ENCODE results near the gene TNNC2. TPM values are rescaled to one million over a fixed set of nuclear protein-coding genes. Genes with fewer than 3 reads are reported as not detected.

TNNC2 gene
- polyA plus RNA-seq, 1 experiment, result 0.60 TPM

- TF ChIP-seq CTCF (IDR thresholded peaks at IDR 0.05; ENCODE audit: insufficient read depth, low read depth, low read length), result no peak
- ChIA-PET POLR2A (no interaction called here), CTCF (interaction anchor here (1.2 kb wide), 1 partner anchor 116 kb away, joined by 5 read pairs; no protein-coding TSS in a partner anchor)
- Histone ChIP-seq H3K27me3 (ENCODE audit: control insufficient read depth, insufficient read depth, low read length) (no peaks in the 10 kb centered on the region), H3K36me3 (ENCODE audit: control insufficient read depth, insufficient read depth, low read length) (peaks cover under 1% of the 10 kb centered on the region), H3K4me3 (ENCODE audit: low read depth, low read length) (no peak overlapping the region)
- no peak for DNase-seq (ENCODE audit: low read depth)
These were observed 26.4 kb upstream of the TNNC2 start for GRCh38 chr20:45853484-45853883.

- DNase-seq (ENCODE audit: low read depth), result no peak
- Histone ChIP-seq H3K36me3 (ENCODE audit: control insufficient read depth, insufficient read depth, low read length) (peaks cover 5% of the 10 kb centered on the region), H3K4me3 (ENCODE audit: low read depth, low read length) (no peak overlapping the region), H3K27me3 (ENCODE audit: control insufficient read depth, insufficient read depth, low read length) (no peaks in the 10 kb centered on the region)
- CTCF ChIA-PET, result interaction anchor here (0.7 to 1.2 kb wide), 3 partner anchors 9 to 118 kb away, joined by 3 to 5 read pairs (median 3); no protein-coding TSS in a partner anchor
- POLR2A ChIA-PET, result no interaction called here
- no peak for TF ChIP-seq CTCF (IDR thresholded peaks at IDR 0.05; ENCODE audit: insufficient read depth, low read depth, low read length)
These were observed 25.2 kb upstream of the TNNC2 start for GRCh38 chr20:45852326-45852725.

- Histone ChIP-seq H3K36me3 (ENCODE audit: control insufficient read depth, insufficient read depth, low read length) (peaks cover 5% of the 10 kb centered on the region), H3K4me3 (ENCODE audit: low read depth, low read length) (no peak overlapping the region), H3K27me3 (ENCODE audit: control insufficient read depth, insufficient read depth, low read length) (no peaks in the 10 kb centered on the region)
- POLR2A ChIA-PET, result no interaction called here
- CTCF ChIA-PET, result interaction anchor here (1.0 to 1.2 kb wide), 2 partner anchors 10 to 107 kb away, joined by 3 read pairs; no protein-coding TSS in a partner anchor
- DNase-seq (ENCODE audit: low read depth), result no peak
- TF ChIP-seq CTCF (IDR thresholded peaks at IDR 0.05; ENCODE audit: insufficient read depth, low read depth, low read length), result no peak
These were observed 24.4 kb upstream of the TNNC2 start for GRCh38 chr20:45851501-45851900.

- ChIA-PET CTCF (interaction anchor here (1.0 kb wide), 1 partner anchor 107 kb away, joined by 3 read pairs; no protein-coding TSS in a partner anchor), POLR2A (no interaction called here)
- H3K4me3 ChIP-seq (ENCODE audit: low read depth, low read length), result no peak overlapping the region
- no peak for TF ChIP-seq CTCF (IDR thresholded peaks at IDR 0.05; ENCODE audit: insufficient read depth, low read depth, low read length)
- peaks cover 5% of the 10 kb centered on the region for H3K36me3 ChIP-seq (ENCODE audit: control insufficient read depth, insufficient read depth, low read length)
- no peak for DNase-seq (ENCODE audit: low read depth)
- H3K27me3 ChIP-seq (ENCODE audit: control insufficient read depth, insufficient read depth, low read length), result no peaks in the 10 kb centered on the region
These were observed 23.8 kb upstream of the TNNC2 start for GRCh38 chr20:45850926-45851325.

GRCh38 chr20:45850238-45850637 lies 23.1 kb upstream of the TNNC2 start:
- no peak overlapping the region for H3K4me3 ChIP-seq (ENCODE audit: low read depth, low read length)
- H3K27me3 ChIP-seq (ENCODE audit: control insufficient read depth, insufficient read depth, low read length), result no peaks in the 10 kb centered on the region
- peaks cover 8% of the 10 kb centered on the region for H3K36me3 ChIP-seq (ENCODE audit: control insufficient read depth, insufficient read depth, low read length)
- TF ChIP-seq CTCF (IDR thresholded peaks at IDR 0.05; ENCODE audit: insufficient read depth, low read depth, low read length), result no peak
- no peak for DNase-seq (ENCODE audit: low read depth)
- ChIA-PET POLR2A (no interaction called here), CTCF (interaction anchor here (0.6 kb wide), 1 partner anchor 28 kb away, joined by 3 read pairs; no protein-coding TSS in a partner anchor)

Measured in BJ (cell line).